Measurements from ENCODE around the gene FAM72A.
"Not testable (repeated sequence)": the region's sequence is repeated elsewhere in the genome, so short reads cannot be mapped to it uniquely, and the experiment has no call there.

Gene FAM72A

GRCh38 chr1:206167350-206168029 is 35.1 kb downstream of the FAM72A start:
- not testable (repeated sequence) for DNase-seq (ENCODE audit: low spot score)

- DNase-seq (ENCODE audit: low spot score), result no peak
Observed at GRCh38 chr1:206145771-206146290, 56.8 kb downstream of the FAM72A start.

GRCh38 chr1:206144605-206145004 is 58.0 kb downstream of the FAM72A start:
- no peak for DNase-seq (ENCODE audit: low spot score)

GRCh38 chr1:206143537-206144172 is 59.0 kb downstream of the FAM72A start:
- DNase-seq (ENCODE audit: low spot score), result no peak

GRCh38 chr1:206142770-206143169 is 59.9 kb downstream of the FAM72A start:
- DNase-seq (ENCODE audit: low spot score), result no peak

GRCh38 chr1:206142011-206142410 is 60.6 kb downstream of the FAM72A start:
- no peak for DNase-seq (ENCODE audit: low spot score)

- no peak for DNase-seq (ENCODE audit: low spot score)
Observed at GRCh38 chr1:206136241-206136640, 66.4 kb downstream of the FAM72A start.

Measured in hematopoietic multipotent progenitor cell treated with erythropoietin and hydrocortisone succinate and interleukin-3 and kit ligand, for 15 days (in vitro differentiated cells).